ENCODE data around the gene ARMC6.
"Not testable (repeated sequence)": the region's sequence is repeated elsewhere in the genome, so short reads cannot be mapped to it uniquely, and the experiment has no call there.

The ARMC6 gene

GRCh38 chr19:19077103-19077502, 43.7 kb downstream of the ARMC6 start:
- DNase-seq = no peak

GRCh38 chr19:19078801-19079200, 45.4 kb downstream of the ARMC6 start:
- DNase-seq = no peak

DNA sequence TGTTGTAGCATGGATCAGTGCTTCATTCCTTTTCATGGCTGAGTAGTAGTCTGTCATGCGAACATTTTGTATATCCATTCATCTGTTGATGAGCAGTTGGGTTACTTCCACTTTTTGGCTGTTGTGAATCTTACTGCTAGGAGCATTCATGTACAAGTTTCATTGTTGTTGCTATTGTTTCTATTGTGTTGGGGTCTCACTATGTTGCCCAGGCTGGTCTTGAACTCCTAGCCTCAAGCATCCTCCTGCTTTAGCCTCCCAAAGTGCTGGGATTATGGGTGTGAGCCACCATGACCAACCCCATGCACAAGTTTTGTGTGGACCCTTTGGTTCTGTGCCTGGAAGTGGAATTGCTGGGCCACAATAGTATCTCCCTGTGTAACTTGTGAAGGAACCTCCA, 46.2 kb downstream of the ARMC6 start:
- DNase-seq = no peak

- no peak for DNase-seq
Measured at GRCh38 chr19:19081642-19082151, 48.3 kb downstream of the ARMC6 start.

DNA sequence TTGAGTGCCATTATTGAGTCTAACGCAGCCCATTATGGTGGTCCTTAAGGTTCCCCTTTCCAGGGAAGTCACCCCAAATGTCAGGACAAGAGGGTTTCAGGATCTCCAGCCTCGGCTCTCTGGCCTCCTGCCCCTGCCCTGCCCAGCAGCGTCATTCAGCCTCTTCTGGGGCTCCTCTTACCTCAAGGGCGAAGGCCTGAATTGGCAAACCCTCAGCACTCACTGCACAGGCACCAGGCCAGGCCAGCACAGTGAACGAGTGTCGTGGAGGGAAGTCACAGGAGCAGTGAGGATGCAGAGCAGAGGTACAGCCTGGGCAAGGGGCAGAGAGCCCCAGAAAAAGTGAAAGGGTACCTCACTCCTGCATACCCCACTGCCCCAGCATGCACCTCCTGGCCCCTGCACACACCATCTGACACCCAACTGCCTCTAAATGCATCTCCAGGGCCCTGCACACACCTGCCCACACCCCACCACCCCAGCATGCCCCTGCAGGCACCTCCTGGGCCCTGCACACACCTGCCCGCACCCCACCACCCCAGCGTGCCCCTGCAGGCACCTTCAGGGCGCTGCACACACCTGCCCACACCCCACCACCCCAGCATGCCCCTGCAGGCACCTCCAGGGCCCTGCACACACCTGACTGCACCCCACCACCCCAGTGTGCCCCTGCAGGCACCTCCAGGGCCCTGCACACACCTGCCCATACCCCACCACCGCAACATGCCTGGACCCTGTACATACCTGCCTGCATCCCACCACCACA, 50.2 kb downstream of the ARMC6 start:
- DNase-seq = no peak

DNA sequence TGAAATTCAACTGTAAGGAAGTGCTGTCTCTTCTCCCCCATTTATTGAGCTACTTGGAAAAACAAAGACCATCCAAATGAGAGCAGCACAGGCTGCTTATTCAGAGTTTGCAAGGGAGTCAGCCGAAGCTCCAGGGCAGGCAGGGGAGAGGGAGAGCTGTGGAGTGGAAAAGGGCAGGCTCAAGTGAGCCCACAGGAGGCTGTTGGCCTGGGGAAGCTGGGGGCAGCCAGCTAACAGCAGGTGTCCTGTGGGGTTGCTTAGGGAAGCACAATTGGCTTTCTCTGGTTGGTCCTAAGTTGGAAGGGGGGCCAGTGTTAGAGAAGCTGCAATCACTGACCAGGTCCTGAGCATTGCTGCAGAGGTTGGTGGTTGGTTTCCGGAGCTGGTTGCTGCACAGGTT, 54.3 kb downstream of the ARMC6 start:
- no peak for DNase-seq

GRCh38 chr19:19094513-19094912, 61.1 kb downstream of the ARMC6 start:
- DNase-seq = no peak

DNA sequence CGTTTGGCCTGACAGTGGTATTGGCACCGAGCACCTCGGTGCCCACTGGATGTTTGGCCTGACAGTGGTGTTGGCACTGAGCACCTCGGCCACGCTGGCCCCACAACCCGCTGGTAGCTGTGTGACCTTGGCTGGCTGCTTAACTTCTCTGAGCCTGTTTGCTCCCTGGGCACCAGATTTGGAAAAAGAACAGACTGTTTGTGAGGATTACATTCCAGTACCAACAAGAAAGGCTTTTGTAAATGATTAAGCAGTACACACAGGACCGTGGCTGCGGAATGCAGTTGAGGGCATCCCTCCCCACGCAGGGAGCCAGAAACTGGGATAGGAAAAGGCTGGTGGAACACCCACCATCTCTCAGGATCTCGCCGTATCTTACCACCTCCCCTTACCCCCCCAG, 62.3 kb downstream of the ARMC6 start:
- no peak for DNase-seq

DNA sequence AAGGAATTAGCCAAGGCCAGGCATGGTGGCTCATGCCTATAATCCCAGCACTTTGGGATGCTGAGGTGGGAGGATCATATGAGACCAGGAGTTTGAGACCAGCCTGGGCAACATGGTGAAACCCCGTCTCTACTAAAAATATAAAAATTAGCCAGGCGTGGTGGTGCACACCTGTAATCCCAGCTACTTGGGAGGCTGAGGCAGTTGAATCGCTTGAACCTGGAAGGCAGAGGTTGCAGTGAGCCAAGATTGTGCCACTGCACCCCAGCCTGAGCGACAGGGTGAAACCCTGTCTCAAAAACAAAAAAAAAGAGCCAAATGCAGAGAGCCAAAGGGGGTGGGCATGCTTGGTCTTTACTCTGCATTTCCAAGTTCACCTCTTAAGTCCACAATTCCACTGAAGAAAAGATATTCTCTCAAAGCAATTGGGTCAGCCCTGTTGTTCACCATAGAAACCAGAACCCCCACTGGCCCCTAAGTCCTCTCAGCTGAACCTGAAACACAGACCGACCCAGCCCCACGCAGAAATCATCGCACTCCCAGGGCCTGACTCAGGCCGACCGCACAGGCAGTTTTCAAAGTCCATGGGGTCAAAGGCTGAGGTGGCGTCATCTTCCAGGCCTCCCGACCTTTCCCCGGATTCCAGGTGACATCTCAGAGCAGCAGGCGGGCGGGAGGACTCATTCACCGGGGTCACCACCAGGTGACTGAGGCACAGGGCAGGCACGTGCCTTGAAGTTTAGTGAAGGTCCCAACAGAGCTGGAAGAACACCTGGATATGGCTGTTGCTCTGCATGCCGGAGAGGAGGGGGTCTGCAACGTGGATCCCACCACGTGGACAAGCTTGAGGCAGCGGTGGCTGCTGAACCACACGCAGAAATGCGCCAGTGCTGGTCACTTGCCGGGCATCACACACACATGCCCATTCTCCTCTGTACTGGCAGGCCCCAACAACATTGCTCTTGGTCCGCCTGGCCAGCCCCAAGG, 63.5 kb downstream of the ARMC6 start:
- DNase-seq = no peak

DNA sequence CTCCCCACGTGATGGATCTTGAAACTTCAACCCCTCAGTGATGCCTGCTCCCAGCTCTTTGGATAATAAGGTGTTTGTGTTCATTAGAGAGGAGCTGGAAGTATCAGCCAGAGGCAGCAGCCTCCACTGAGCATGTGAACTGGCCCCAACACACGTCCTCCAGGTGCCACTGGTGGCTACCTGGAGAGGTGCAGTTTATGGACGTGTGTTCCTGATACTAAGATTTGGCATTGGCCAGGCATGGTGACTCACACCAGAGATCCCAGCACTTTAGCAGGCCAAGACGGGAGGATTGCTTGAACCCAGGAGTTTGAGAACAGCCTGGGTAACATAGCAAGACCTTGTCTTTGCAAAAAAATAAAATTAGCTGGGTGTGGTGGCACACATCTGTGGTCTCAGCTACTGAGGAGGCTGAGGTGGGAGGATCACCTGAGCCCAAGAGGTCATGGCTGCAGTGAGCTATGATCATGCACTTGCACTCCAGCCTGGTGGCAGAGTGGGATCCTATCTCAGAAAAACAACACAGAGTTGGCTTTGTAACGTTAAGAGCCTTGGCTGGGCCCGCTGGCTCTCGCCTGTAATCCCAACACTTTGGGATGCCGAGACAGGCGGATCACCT, 64.8 kb downstream of the ARMC6 start:
- DNase-seq = no peak

DNA sequence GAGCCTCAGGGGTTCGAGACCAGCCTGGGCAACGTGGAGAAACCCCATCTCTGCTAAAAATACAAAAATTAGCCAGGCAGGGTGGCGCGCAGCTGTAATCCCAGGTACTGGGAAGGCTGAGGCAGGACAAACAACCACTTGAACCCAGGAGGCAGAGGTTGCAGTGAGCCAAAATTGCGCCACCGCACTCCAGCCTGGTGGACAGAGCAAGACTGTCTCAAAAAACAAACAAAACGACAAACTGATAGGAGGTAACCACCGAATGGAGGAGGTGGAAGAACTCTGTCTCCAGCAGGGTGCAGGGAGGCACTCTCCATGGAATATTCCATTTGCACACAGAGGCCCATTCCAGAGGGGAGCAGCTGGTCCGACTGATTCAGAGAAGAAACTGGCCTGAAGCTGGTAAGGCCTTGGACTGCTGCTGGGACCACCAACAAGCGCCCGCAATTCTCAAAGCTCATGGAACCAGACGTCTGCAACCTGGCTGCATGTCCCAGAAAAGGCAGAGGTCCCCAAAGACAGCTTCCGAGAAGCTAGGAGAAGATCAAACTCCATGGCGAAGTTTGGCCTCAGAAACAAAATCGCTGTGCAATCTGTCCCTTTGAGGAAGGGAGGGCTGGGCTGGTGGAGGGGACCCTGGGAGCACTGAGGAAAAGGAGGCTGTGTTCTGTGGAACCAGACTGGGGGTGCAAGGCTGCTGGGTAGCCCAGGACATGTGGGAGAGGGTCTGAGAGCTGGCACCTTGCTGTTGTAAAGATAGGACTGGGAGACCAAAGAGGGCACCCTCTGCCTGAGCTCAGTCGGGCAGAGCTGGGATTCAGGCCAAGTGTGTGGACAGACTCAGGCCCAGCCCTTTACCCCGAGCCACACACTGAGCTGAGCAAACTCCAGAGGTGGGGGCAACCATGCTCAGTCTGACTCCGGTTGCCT, 65.6 kb downstream of the ARMC6 start:
- no peak for DNase-seq

DNA sequence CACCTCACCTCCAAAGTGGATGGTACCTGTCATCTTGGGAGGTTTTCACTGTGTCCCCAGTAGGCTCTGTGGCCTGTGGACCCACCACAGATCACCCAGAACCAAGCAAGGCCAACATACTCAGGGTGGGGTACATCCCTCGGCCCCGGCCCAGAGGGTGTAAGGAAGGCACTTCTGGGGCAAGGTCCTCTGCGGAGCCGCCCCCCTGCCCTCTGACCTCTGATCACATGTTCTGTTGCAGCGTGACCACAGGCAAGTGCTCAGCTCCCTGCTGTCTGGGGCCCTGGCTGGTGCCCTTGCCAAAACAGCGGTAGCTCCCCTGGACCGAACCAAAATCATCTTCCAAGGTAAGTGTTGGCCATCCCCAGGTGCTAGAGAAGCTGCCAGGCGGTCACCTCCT, 68.1 kb downstream of the ARMC6 start:
- DNase-seq = no peak

DNA sequence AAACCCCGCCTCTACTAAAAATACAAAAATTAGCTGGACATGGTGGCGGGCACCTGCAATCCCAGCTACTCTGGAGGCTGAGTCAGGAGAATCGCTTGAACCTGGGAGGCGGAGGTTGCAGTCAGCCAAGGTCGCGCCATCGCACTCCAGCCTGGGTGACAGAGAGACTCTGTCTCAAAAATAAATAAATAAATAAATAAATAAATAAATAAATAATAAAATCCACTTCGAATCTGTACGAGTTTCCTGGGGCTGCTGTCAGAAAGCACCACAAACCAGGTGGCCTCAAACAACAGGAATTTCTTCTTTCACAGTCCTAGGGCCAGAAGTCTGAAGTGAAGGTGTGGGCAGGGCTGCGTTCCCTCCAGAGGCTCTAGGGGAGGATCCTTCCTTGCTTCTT, 69.2 kb downstream of the ARMC6 start:
- not testable (repeated sequence) for DNase-seq

- DNase-seq = no peak
Measured at GRCh38 chr19:19103167-19103566, 69.8 kb downstream of the ARMC6 start.

DNA sequence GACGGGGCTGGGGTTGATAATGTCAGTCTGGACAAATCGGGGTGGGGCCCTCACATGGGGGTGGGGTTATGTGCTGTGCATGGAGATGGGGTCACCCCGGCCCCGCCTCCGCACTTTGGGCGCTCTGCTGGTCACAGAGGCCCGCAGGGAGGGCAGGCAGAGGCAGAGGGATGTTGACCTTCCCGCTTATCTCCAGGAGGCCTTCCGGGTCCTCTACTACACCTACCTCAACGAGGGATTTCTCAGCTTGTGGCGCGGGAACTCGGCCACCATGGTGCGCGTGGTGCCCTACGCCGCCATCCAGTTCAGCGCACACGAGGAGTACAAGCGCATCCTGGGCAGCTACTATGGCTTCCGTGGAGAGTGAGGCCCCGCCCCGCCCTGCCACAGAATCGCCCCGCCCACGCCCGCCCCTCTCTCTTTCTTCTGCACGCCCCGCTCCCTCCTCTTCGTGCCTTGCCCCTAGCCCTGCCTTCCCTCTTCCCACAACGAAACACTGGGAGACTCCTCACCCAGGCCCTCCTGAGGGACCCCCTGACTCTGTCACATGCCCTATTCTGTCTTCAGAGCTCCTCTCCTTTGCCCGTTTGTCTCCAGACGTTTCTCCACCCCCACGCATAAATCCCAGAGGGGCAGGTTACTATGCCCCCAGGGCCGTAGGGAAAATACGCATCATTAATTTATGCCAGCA, 72.1 kb downstream of the ARMC6 start:
- no peak for DNase-seq

- DNase-seq = no peak
Measured at GRCh38 chr19:19106056-19106551, 72.7 kb downstream of the ARMC6 start.

DNA sequence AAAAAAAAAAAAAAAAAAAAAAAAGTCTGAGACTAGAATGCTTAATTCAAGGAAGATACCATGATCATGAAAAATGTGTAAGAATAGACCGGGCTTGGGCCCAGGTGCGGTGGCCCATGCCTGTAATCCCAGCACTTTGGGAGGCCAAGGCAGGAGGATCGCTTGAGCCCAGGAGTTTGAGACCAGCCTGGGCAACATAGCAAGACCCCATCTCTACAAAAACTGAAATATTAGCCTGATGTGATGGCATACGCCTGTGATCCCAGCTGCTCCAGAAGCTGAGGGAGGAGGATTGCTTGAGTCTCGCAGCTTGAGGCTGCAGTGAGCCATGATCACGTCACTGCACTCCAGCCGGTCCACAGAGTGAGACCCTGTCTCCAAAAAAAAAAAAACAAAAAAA, 73.5 kb downstream of the ARMC6 start:
- not testable (repeated sequence) for DNase-seq

DNA sequence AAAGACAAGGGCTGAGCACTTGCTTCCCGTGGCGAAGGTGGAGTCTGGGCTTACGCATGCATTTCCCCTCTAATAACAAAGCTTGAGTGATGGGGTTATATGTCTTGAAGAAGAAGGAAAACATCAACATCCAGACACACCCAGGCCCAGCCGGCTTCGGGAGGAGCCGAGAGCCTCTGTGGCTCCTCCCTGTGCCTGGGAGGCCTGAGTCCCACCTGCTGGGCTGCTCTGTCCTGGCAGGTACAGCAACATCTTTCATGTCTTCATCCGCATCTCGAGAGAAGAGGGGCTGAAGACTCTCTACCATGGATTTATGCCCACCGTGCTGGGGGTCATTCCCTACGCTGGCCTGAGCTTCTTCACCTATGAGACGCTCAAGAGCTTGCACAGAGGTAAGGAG, 74.3 kb downstream of the ARMC6 start:
- no peak for DNase-seq

All from NCI-H2227 treated with DMSO at 0.1 percent for 48 hours (cell line).